ENCODE measurements around the gene EXOC4. TPM values are rescaled to one million over a fixed set of nuclear protein-coding genes. Genes with fewer than 3 reads are reported as not detected.

EXOC4 gene
- total RNA-seq, 4 donors from 2014 or later = 82.4 to 204 (median 128) TPM

- whole genome bisulfite sequencing, 2 donors (ENCODE audit: low coverage in 1 of 2) = 50 to 83% methylated on average over 2 of the region's 2 CpGs
- Histone ChIP-seq H3K9me3 (no peaks in the 10 kb centered on the region), H3K4me3 (no peak overlapping the region), H3K27ac (no peak overlapping the region), H3K27me3 (no peaks in the 10 kb centered on the region), H3K36me3 (no peaks in the 10 kb centered on the region), H3K4me1 (no peaks in the 10 kb centered on the region)
- TF ChIP-seq CTCF (IDR thresholded peaks at IDR 0.05) (no peak), EP300 (IDR thresholded peaks at IDR 0.05; ENCODE audit: low read depth) (no peak), POLR2AphosphoS5 (IDR thresholded peaks at IDR 0.05) (no peak), POLR2A (IDR thresholded peaks at IDR 0.05) (no peak)
- in situ Hi-C loops (cut with MboI; ENCODE audit: low pct_ligation_motif_present in 1 of 4, low pct_unique_long_range_greater_than_20kb in 1 of 4, low sequenced_read_pairs in 3 of 4) (no loop called here), intact Hi-C loops (cut with DNase I; ENCODE audit: low total_unique reads) (no loop called here)
- no peak for DNase-seq
Observed at GRCh38 chr7:133780912-133781311, 528.0 kb downstream of the EXOC4 start.

GRCh38 chr7:133781486-133782090, 528.7 kb downstream of the EXOC4 start:
- H3K4me1 ChIP-seq = no peaks in the 10 kb centered on the region
- intact Hi-C loops (cut with DNase I; ENCODE audit: low total_unique reads) = no loop called here
- TF ChIP-seq CTCF (IDR thresholded peaks at IDR 0.05) (no peak), EP300 (IDR thresholded peaks at IDR 0.05; ENCODE audit: low read depth) (no peak), POLR2AphosphoS5 (IDR thresholded peaks at IDR 0.05) (no peak), POLR2A (IDR thresholded peaks at IDR 0.05) (no peak)
- DNase-seq = no peak
- in situ Hi-C loops (cut with MboI; ENCODE audit: low pct_ligation_motif_present in 1 of 4, low pct_unique_long_range_greater_than_20kb in 1 of 4, low sequenced_read_pairs in 3 of 4) = no loop called here
- no peaks in the 10 kb centered on the region for H3K36me3 ChIP-seq
- no peaks in the 10 kb centered on the region for H3K9me3 ChIP-seq
- WGBS, 2 donors (ENCODE audit: low coverage in 1 of 2) = 36 to 91% methylated on average over 2 to 7 of the region's 7 CpGs
- H3K4me3 ChIP-seq = no peak overlapping the region
- no peaks in the 10 kb centered on the region for H3K27me3 ChIP-seq
- no peak overlapping the region for H3K27ac ChIP-seq

GRCh38 chr7:133782470-133782869, 529.6 kb downstream of the EXOC4 start:
- in situ Hi-C loops (cut with MboI; ENCODE audit: low pct_ligation_motif_present in 1 of 4, low pct_unique_long_range_greater_than_20kb in 1 of 4, low sequenced_read_pairs in 3 of 4) (no loop called here), intact Hi-C loops (cut with DNase I; ENCODE audit: low total_unique reads) (no loop called here)
- WGBS, 2 donors (ENCODE audit: low coverage in 1 of 2) = 86 to 95% methylated on average over 5 of the region's 5 CpGs
- Histone ChIP-seq H3K36me3 (no peaks in the 10 kb centered on the region), H3K4me1 (no peaks in the 10 kb centered on the region), H3K9me3 (no peaks in the 10 kb centered on the region), H3K27ac (no peak overlapping the region), H3K4me3 (no peak overlapping the region), H3K27me3 (no peaks in the 10 kb centered on the region)
- DNase-seq = no peak
- no peak for TF ChIP-seq POLR2A (IDR thresholded peaks at IDR 0.05)
- no peak for TF ChIP-seq EP300 (IDR thresholded peaks at IDR 0.05; ENCODE audit: low read depth)
- TF ChIP-seq CTCF (IDR thresholded peaks at IDR 0.05) = no peak
- TF ChIP-seq POLR2AphosphoS5 (IDR thresholded peaks at IDR 0.05) = no peak

GRCh38 chr7:133783276-133783675, 530.4 kb downstream of the EXOC4 start:
- no peak for DNase-seq
- in situ Hi-C loops (cut with MboI; ENCODE audit: low pct_ligation_motif_present in 1 of 4, low pct_unique_long_range_greater_than_20kb in 1 of 4, low sequenced_read_pairs in 3 of 4) = no loop called here
- WGBS, 2 donors (ENCODE audit: low coverage in 1 of 2) = 100% methylated on average over 2 of the region's 2 CpGs

More at GRCh38 chr7:133783276-133783675, 530.4 kb downstream of the EXOC4 start:
- no peak overlapping the region for H3K27ac ChIP-seq
- no peaks in the 10 kb centered on the region for H3K36me3 ChIP-seq
- H3K9me3 ChIP-seq = no peaks in the 10 kb centered on the region
- H3K27me3 ChIP-seq = no peaks in the 10 kb centered on the region
- H3K4me1 ChIP-seq = no peaks in the 10 kb centered on the region
- H3K4me3 ChIP-seq = no peak overlapping the region
- intact Hi-C loops (cut with DNase I; ENCODE audit: low total_unique reads) = no loop called here
- no peak for TF ChIP-seq EP300 (IDR thresholded peaks at IDR 0.05; ENCODE audit: low read depth)
- no peak for TF ChIP-seq CTCF (IDR thresholded peaks at IDR 0.05)
- TF ChIP-seq POLR2AphosphoS5 (IDR thresholded peaks at IDR 0.05) = no peak
- TF ChIP-seq POLR2A (IDR thresholded peaks at IDR 0.05) = no peak

Measured in transverse colon (tissue), 4 donors.